IPS DF 6.9 (cell line): ENCODE measurements around the gene TMCC1.

Experiments used
- DNase-seq: peaks from one replicate; pipeline ENCODE4 v3.0.0-alpha.2; 2013; ENCODE audit warnings: low read depth, low spot score
- H3K27ac ChIP-seq: one replicate; pipeline ENCODE4 v1.5.1; 2013; ENCODE audit warnings: low read length, control low read depth
- H3K27me3 ChIP-seq: 2 replicates; pipeline ENCODE4 v1.6.1; 2013; ENCODE audit warnings: mild to moderate bottlenecking, low read length; ENCODE audit not compliant: control insufficient read depth, insufficient read depth
- H3K36me3 ChIP-seq: 2 replicates; pipeline ENCODE4 v1.6.1; 2013; ENCODE audit warnings: low read length; ENCODE audit not compliant: control insufficient read depth, insufficient read depth
- H3K4me1 ChIP-seq: 2 replicates; pipeline ENCODE4 v1.6.1; 2013; ENCODE audit warnings: low read length; ENCODE audit not compliant: control insufficient read depth, insufficient read depth
- H3K4me3 ChIP-seq: 2 replicates; pipeline ENCODE4 v1.5.1; 2013; ENCODE audit warnings: mild to moderate bottlenecking, low read length
- H3K9me3 ChIP-seq: 2 replicates; pipeline ENCODE4 v1.6.1; 2013; ENCODE audit warnings: low read length, inconsistent platforms; ENCODE audit not compliant: control insufficient read depth, insufficient read depth
- WGBS: extraction: QIAGEN DNeasy Blood & Tissue Kit; methylation state at CpG from one replicate; pipeline ENCODE4 v1.1.7; 2013; ENCODE audit warnings: mixed read lengths, missing lambda C conversion rate; ENCODE audit not compliant: insufficient read length, insufficient coverage; 5-methylcytosine and 5-hydroxymethylcytosine counted together

The TMCC1 gene

DNA sequence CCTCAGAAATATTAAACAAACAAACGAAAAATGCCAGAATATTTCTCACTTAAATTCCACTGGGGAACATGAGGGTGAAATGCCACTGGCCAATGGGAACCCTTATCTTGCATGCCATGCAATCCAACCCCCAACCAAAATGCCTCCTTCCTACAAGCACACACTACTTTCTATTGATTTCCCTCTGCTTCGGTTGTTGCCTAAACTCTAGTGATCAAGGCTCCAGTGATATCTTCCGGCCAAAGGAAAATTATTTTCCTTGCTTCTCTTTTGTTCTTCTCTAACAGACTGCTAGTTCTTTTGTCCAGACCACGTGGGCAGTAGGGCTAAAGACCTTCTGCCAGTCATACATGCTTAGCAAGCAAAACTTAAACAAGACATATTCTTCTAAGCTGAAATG is 115.7 kb downstream of the TMCC1 start:
- Histone ChIP-seq H3K9me3 (no peaks in the 10 kb centered on the region), H3K4me1 (no peaks in the 10 kb centered on the region), H3K4me3 (no peak overlapping the region), H3K27ac (no peak overlapping the region), H3K36me3 (no peaks in the 10 kb centered on the region), H3K27me3 (no peaks in the 10 kb centered on the region)
- DNase-seq = no peak
- WGBS = no CpG with 5 or more reads among the region's 4 CpGs

DNA sequence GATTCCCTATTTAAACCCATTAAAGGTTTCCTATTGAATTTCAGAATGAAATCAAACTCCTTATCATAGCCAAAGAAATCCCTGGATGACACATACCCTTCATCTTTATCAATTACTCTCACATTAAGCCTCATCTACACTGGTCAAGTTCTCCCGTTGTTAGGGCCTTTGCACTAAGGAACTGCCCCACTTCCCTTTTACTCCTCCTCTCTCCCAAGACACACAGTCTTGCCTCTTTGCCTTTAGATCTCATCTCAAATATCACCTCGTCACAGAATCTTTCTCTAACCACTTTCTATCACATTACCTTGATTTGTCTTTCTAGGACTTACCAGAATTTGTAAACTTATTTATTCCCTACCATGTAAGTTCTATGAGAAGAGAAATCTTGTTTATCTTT is 117.6 kb downstream of the TMCC1 start:
- H3K4me3 ChIP-seq = no peak overlapping the region
- WGBS = no CpG with 5 or more reads among the region's 2 CpGs
- H3K4me1 ChIP-seq = no peaks in the 10 kb centered on the region
- no peaks in the 10 kb centered on the region for H3K27me3 ChIP-seq
- H3K9me3 ChIP-seq = no peaks in the 10 kb centered on the region
- no peak for DNase-seq
- no peaks in the 10 kb centered on the region for H3K36me3 ChIP-seq
- no peak overlapping the region for H3K27ac ChIP-seq

DNA sequence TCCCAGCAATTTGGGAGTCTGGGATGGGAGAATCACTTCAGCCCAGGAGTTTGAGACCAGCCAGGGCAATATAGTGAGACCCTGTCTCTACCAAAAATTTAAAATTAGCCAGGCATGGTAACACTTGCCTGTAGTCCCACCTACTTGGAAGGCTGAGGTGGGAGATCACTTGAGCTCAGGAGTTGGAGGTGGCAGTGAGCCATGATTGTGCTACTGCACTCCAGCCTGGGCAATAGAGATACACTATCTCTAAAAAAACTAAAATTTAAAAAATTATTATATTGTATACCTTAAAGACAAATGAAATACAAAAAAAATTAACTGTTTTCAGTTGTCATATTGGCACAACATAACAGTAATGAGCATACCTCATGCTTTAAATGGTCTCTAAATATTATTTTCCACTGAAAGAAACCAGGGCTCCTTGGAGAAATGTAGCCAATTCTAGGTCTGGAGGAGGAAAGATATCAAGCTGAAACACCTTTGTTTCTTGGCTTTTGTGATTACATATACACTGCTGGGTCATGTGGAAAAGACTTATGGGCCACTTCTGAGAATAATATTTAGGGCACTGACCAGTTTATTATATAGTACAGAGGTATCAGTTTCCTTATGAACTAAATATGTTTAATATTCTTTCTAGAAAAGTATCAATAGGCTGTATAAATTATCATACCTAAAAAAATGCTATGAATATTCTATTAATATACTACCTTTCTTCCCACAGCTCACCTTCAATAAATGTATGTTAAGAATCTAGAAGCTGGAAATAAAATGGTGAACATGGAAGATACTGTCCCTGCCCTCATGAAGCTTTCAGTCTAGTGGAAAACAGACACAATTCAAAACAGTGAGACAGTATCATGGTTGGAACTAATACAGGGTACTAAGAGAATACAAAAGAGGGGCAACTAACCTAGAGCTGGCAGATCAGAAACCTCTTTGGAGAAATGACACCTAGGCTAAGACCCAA is 119.5 kb downstream of the TMCC1 start:
- Histone ChIP-seq H3K4me1 (no peaks in the 10 kb centered on the region), H3K9me3 (no peaks in the 10 kb centered on the region), H3K36me3 (no peaks in the 10 kb centered on the region), H3K27me3 (no peaks in the 10 kb centered on the region), H3K27ac (no peak overlapping the region), H3K4me3 (no peak overlapping the region)
- no peak for DNase-seq

DNA sequence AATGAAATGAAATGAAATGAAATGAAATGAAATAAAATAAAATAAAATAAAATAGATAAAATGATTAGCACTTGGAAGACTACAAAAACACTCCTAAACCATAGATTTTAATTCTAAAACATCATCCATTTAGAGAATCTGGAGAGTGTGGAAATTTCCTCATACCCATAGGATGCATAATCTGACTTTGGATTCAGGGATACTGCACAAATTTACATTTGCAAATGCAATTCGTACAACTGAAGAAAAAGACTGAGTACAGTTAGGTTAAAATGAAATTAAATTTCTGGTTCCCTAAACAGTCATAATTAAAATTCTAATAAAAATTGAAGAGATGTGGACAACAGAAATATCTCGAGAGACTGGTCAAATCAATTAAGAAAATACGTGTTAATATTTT is 122.9 kb downstream of the TMCC1 start:
- H3K27me3 ChIP-seq = no peaks in the 10 kb centered on the region
- DNase-seq = no peak
- WGBS = no CpG with 5 or more reads among the region's 3 CpGs
- no peaks in the 10 kb centered on the region for H3K9me3 ChIP-seq
- no peaks in the 10 kb centered on the region for H3K36me3 ChIP-seq
- no peak overlapping the region for H3K4me3 ChIP-seq
- no peaks in the 10 kb centered on the region for H3K4me1 ChIP-seq
- no peak overlapping the region for H3K27ac ChIP-seq

DNA sequence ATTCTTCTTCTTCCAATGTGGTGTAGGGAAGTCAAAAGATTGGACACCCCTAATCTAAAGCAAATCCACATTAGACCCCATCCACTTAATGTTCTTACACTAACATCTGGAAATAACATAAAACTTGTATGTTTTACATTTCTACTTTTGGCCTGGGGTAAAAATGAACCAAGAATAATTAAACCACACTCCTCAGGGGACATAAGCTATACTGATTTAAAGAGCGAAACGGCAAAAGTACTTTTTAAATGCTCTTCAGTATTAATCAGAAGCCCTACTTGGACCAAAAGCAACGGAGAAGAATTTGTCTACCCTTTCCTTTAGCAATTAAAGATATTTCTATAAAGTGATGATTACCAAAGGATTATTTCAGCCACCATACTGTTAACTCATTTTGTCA is 123.9 kb downstream of the TMCC1 start:
- Histone ChIP-seq H3K27me3 (no peaks in the 10 kb centered on the region), H3K4me3 (no peak overlapping the region), H3K9me3 (no peaks in the 10 kb centered on the region), H3K36me3 (no peaks in the 10 kb centered on the region), H3K4me1 (no peaks in the 10 kb centered on the region), H3K27ac (no peak overlapping the region)
- DNase-seq = no peak
- no CpG with 5 or more reads among the region's 3 CpGs for WGBS

DNA sequence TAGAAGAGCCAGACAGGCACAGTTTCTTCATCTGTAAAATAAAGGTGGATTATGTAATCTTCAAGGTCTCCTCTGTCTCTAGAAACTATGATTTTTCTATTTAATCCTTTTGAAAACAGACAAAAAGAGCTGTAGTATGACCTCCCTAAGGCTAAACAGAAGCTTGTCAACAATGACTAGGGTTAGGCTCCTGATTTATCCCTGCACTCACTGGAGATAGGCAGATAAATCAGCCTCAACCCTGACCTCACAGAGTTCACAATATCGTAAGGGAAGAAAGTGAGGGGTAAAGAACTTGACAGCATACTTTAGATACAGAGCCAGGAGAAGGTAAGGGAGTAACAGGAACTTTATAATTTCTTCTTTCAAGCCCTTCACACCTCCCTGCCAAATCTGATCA is 124.8 kb downstream of the TMCC1 start:
- no peaks in the 10 kb centered on the region for H3K36me3 ChIP-seq
- no peaks in the 10 kb centered on the region for H3K27me3 ChIP-seq
- no peaks in the 10 kb centered on the region for H3K9me3 ChIP-seq
- no CpG with 5 or more reads among the region's 1 CpG for WGBS
- no peaks in the 10 kb centered on the region for H3K4me1 ChIP-seq
- no peak overlapping the region for H3K4me3 ChIP-seq
- DNase-seq = no peak
- H3K27ac ChIP-seq = no peak overlapping the region

DNA sequence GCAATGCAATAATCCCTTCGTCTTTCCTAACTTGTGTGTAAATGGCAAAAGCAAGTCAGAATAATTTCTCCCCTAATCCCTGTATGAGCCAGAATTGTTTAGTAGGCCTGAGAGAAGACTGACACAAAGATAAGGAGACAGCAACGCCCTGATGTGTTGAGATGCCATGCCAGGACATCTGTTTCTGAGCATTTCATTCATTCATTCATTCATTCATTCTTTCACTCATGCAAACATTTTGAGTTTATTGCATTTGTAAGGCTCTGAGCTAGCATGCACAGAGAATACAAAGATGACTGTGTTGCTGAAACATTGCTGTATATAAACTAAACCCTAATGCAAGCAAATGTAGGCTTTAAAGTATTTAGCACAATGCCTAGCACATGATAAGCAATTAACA is 127.4 kb downstream of the TMCC1 start:
- Histone ChIP-seq H3K36me3 (no peaks in the 10 kb centered on the region), H3K27me3 (no peaks in the 10 kb centered on the region), H3K4me3 (no peak overlapping the region), H3K9me3 (no peaks in the 10 kb centered on the region), H3K4me1 (no peaks in the 10 kb centered on the region), H3K27ac (no peak overlapping the region)
- DNase-seq = no peak
- no CpG with 5 or more reads among the region's 2 CpGs for WGBS

DNA sequence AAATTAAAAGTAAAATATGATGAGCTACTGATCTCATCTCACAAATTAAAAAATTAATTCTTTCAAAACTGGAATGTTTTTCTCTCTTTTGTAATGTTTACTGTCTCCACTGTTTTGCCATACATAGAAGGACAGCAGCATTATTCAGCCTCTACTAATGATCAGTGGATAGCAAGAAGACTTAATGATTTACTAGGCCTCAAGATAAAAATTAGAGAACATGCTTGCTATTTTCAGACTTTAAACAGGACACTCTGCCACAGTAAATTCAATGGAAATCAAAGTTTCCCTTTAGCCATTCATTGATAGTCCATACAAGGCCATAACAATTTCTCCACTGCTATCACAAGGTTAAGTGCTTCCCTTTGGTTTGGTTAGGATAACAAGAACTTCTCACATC is 129.4 kb downstream of the TMCC1 start:
- Histone ChIP-seq H3K27me3 (no peaks in the 10 kb centered on the region), H3K4me1 (no peaks in the 10 kb centered on the region), H3K27ac (no peak overlapping the region), H3K9me3 (no peaks in the 10 kb centered on the region), H3K36me3 (no peaks in the 10 kb centered on the region), H3K4me3 (no peak overlapping the region)
- no peak for DNase-seq

DNA sequence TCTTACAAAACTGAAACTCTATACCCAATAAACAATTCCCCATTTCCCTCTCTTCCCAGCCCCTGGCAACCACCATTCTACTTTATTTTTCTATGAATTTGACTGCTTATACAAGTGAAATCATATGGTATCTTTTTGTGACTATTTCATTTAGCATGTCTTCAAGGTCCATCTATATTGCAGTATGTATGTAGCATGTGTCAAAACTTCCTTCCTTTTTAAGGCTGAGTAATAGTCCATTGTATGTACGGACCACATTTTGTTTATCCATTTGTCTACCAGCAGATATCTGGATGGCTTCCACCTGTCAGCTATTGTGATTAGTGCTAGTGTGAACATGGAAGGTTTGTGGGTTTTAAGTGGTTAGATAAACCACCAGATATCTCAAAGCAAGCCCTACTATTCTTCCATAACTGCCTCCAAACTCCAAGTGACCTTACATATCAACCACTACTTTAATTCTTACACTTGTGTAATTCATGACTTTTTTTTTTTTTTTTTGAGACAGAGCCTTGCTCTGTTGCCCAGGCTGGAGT is 134.7 kb downstream of the TMCC1 start:
- H3K27me3 ChIP-seq = no peaks in the 10 kb centered on the region

DNA sequence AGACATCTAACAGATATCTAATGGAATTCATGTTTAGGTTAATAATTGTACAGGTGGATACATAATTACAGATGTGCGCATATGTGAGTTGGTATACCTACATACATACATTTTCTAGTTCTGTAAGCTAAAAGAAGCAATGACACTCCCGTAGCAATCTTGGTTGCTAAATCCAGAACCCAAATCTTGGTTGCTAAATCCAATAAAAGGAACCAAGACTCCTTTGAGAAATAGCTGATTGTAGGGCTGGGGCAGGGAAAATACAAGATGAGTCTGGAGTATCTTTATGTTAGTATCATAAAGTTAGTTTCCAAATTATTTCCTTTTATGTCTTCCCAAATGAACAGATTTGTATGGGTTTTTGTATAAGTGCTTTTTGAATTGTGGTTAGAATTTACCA is 135.2 kb downstream of the TMCC1 start:
- H3K27ac ChIP-seq = no peak overlapping the region
- no peaks in the 10 kb centered on the region for H3K4me1 ChIP-seq
- DNase-seq = no peak
- H3K9me3 ChIP-seq = no peaks in the 10 kb centered on the region
- no peaks in the 10 kb centered on the region for H3K36me3 ChIP-seq
- WGBS = no CpG with 5 or more reads among the region's 2 CpGs
- no peaks in the 10 kb centered on the region for H3K27me3 ChIP-seq
- no peak overlapping the region for H3K4me3 ChIP-seq

More for the DNA sequence above, 134.7 kb downstream of the TMCC1 start:
- H3K4me3 ChIP-seq = no peak overlapping the region
- no peak for DNase-seq
- no peaks in the 10 kb centered on the region for H3K9me3 ChIP-seq
- WGBS = no CpG with 5 or more reads among the region's 1 CpG
- H3K4me1 ChIP-seq = no peaks in the 10 kb centered on the region
- no peaks in the 10 kb centered on the region for H3K36me3 ChIP-seq
- H3K27ac ChIP-seq = no peak overlapping the region

DNA sequence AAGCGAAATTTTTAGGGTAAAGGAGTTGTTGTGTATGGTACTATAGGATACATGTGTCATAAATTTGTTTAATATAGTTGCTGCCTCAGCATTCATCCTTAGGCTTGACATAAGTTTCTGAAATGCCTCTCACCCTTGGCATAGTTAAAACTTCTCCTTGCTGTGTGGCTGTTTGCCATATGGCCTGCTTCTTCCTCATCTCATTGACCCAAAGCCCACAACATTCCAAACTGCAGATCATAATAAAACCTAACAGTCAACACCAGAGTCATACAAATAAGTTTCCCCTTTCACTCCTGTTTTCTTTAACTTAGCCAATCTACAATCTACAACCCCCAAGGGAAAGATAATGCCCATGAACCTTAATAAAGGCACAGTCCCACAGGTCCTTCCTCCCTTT is 136.6 kb downstream of the TMCC1 start:
- H3K4me1 ChIP-seq = no peaks in the 10 kb centered on the region
- 100% methylated on average over 1 of the region's 1 CpG for WGBS
- no peaks in the 10 kb centered on the region for H3K36me3 ChIP-seq
- no peak overlapping the region for H3K27ac ChIP-seq
- no peaks in the 10 kb centered on the region for H3K27me3 ChIP-seq
- no peak for DNase-seq
- H3K9me3 ChIP-seq = no peaks in the 10 kb centered on the region
- no peak overlapping the region for H3K4me3 ChIP-seq
